D721Med (cell line): ENCODE measurements around the gene CFAP157.

Experiments
- DNase-seq: peaks from one replicate; pipeline ENCODE4 v3.0.0; 2011; ENCODE audit warnings: low spot score; ENCODE audit not compliant: insufficient read length
- FAIRE-seq: peaks from 2 replicates; lab custom pipeline; 2011; peaks lifted over from hg19 to GRCh38; lab: Jason Lieb, UNC
- CTCF ChIP-seq: IDR thresholded peaks from 2 replicates; pipeline ENCODE4 v1.5.1; 2012; ENCODE audit warnings: mild to moderate bottlenecking, control low read depth; ENCODE audit not compliant: insufficient read depth; ENCODE audit errors: missing control alignments

The CFAP157 gene

GRCh38 chr9:127710204-127710783, 3.5 kb downstream of the CFAP157 start:
- no peak for TF ChIP-seq CTCF
- DNase-seq (no peak), FAIRE-seq (no peak)

GRCh38 chr9:127711226-127711701, 4.5 kb downstream of the CFAP157 start:
- DNase-seq, result no peak
- no peak for FAIRE-seq
- TF ChIP-seq CTCF, result no peak

- no peak for TF ChIP-seq CTCF
- FAIRE-seq (no peak), DNase-seq (no peak)
Observed at GRCh38 chr9:127711831-127712274, 5.1 kb downstream of the CFAP157 start.

- no peak for TF ChIP-seq CTCF
- no peak for FAIRE-seq
- DNase-seq, result no peak
Observed at GRCh38 chr9:127712371-127712770, 5.6 kb downstream of the CFAP157 start.

- TF ChIP-seq CTCF, result no peak
- DNase-seq, result no peak
- no peak for FAIRE-seq
Observed at GRCh38 chr9:127712867-127713266, 6.1 kb downstream of the CFAP157 start.

GRCh38 chr9:127714020-127714750, 7.4 kb downstream of the CFAP157 start:
- DNase-seq (no peak), FAIRE-seq (no peak)
- no peak for TF ChIP-seq CTCF

GRCh38 chr9:127714951-127715469, 8.2 kb downstream of the CFAP157 start:
- DNase-seq, result no peak
- FAIRE-seq, result no peak

More at GRCh38 chr9:127714951-127715469, 8.2 kb downstream of the CFAP157 start:
- no peak for TF ChIP-seq CTCF
